Measurements from ENCODE around the gene RAB35. TPM values are rescaled to one million over a fixed set of nuclear protein-coding genes. Genes with fewer than 3 reads are reported as not detected.

RAB35 gene
- polyA plus RNA-seq, result 1.5 and 3.3 TPM in 2 replicates

DNA sequence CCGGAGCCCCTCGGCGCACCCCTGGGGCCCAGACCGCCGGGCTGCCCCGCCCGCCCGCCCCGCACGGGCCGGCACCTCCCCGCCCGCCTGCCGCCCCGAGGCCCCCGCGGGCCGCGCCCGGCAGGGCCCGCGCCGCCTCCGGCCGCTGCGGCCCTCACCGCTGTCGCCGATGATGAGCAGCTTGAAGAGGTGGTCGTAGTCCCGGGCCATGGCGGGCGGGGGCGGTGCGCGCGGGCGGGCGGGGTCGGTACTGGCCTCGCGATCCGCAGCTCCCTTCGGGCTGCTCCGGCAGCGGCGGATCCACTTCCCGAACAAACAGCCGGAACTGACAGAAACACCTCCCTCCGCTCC lies at the start of gene RAB35:
Gene RAB35 (minus strand): TSS at position 313 of the 351 bp plus-strand sequence. CDS start 103 bp downstream, at position 210.

Other genes with a start within 250 kb of the RAB35 start
- 2.2 and 3.4 TPM in 2 replicates for gene CIT, start 239.4 kb downstream of the RAB35 start, polyA plus RNA-seq
- gene BICDL1, start 127.5 kb downstream of the RAB35 start, polyA plus RNA-seq, result 4.7 and 5.6 TPM in 2 replicates
- 2.7 and 3.6 TPM in 2 replicates for gene GCN1, start 78.0 kb upstream of the RAB35 start, polyA plus RNA-seq
- 136 and 147 TPM in 2 replicates for gene RPLP0, start 84.4 kb upstream of the RAB35 start, polyA plus RNA-seq
- gene PXN, start 149.0 kb upstream of the RAB35 start, polyA plus RNA-seq, result 0.21 and 0.66 TPM in 2 replicates
- gene RNU4-2, start 175.2 kb upstream of the RAB35 start, polyA plus RNA-seq, result not detected in 2 replicates
- gene RNU4-1, start 176.5 kb upstream of the RAB35 start, polyA plus RNA-seq, result not detected in 2 replicates
- gene SIRT4, start 185.6 kb upstream of the RAB35 start, polyA plus RNA-seq, result 6.4 and 12.6 TPM in 2 replicates
- not detected in 2 replicates for gene PLA2G1B, start 211.0 kb upstream of the RAB35 start, polyA plus RNA-seq